Endothelial cell of umbilical vein (primary cell): ENCODE results near the gene SRD5A1. TPM values are rescaled to one million over a fixed set of nuclear protein-coding genes. Genes with fewer than 3 reads are reported as not detected.

Source experiments
- BruUV-seq: library from RNA; stranded (reverse); fragments of 400-500 nt; replicated peaks from 2 replicates; lab custom pipeline; 2021; lab: Mats Ljungman, UMichigan
- CTCF ChIA-PET: fragments of 300-600, 350-600 bp; sonication (Branson Sonifier 250); formaldehyde crosslinking; loops from one replicate; lab custom pipeline; 2021; ENCODE audit warnings: antibody characterized with exemption, inconsistent platforms; lab: Charles Lee
- POLR2A ChIA-PET: fragments of 300-600, 350-600 bp; sonication (Branson Sonifier 250); formaldehyde crosslinking; loops from one replicate; lab custom pipeline; 2021; ENCODE audit warnings: antibody characterized with exemption, inconsistent platforms; lab: Charles Lee
- DNase-seq: peaks from one replicate; pipeline ENCODE4 v3.0.0-alpha.2; 2011; ENCODE audit warnings: low read depth, low spot score
- FAIRE-seq: peaks from 2 replicates; lab custom pipeline; 2011; peaks lifted over from hg19 to GRCh38; lab: Jason Lieb, UNC
- H2AFZ ChIP-seq: 2 replicates; pipeline ENCODE4 v1.6.0; 2012; ENCODE audit warnings: low read depth, low read length, control low read depth, inconsistent platforms
- H3K27ac ChIP-seq: 2 replicates; pipeline ENCODE4 v1.5.1; 2011; ENCODE audit warnings: low read depth, mild to moderate bottlenecking, control low read depth, low read length, moderate library complexity; ENCODE audit not compliant: insufficient read depth
- H3K27me3 ChIP-seq, 2 experiments: 2 replicates each; pipeline versions ENCODE4 v1.6.0 to v1.6.1; 2011; ENCODE audit warnings: low read length in 2 of 2, mixed read lengths in 1 of 2; ENCODE audit not compliant: control insufficient read depth in 2 of 2, insufficient read depth in 2 of 2
- H3K36me3 ChIP-seq, 2 experiments: 2 replicates in 1 of 2; 3 replicates in 1 of 2; pipeline ENCODE4 v1.5.1; 2011; ENCODE audit warnings: low read length in 2 of 2, mild to moderate bottlenecking in 1 of 2, moderate library complexity in 1 of 2; ENCODE audit not compliant: control insufficient read depth in 2 of 2, insufficient read depth in 2 of 2; ENCODE audit errors: extremely low read depth in 1 of 2
- H3K4me1 ChIP-seq: 3 replicates; pipeline ENCODE4 v1.5.1; 2011; ENCODE audit warnings: mild to moderate bottlenecking, low read length; ENCODE audit not compliant: control insufficient read depth, insufficient read depth; ENCODE audit errors: extremely low read depth
- H3K4me2 ChIP-seq: 2 replicates; pipeline ENCODE4 v1.6.1; 2011; ENCODE audit warnings: low read length, control low read depth, mixed read lengths; ENCODE audit not compliant: insufficient read depth
- H3K4me3 ChIP-seq, 3 experiments: fragments of 200-600 bp in 1 of 3; sonication (generic), shearing (Covaris generic) in 1 of 3; replicated peaks in 1 of 3; 2 replicates each; pipeline ENCODE4 v1.5.1; 2011 to 2016; ENCODE audit warnings: control low read depth in 3 of 3, low read length in 3 of 3, mild to moderate bottlenecking in 2 of 3, inconsistent platforms in 1 of 3, low read depth in 1 of 3, moderate library complexity in 1 of 3; ENCODE audit not compliant: insufficient read depth in 1 of 3
- H3K79me2 ChIP-seq: 2 replicates; pipeline ENCODE4 v1.6.0; 2012; ENCODE audit warnings: low read length, inconsistent platforms; ENCODE audit not compliant: control insufficient read depth, insufficient read depth
- H3K9ac ChIP-seq: replicated peaks from 2 replicates; pipeline ENCODE3; 2011; ENCODE audit warnings: low read length, control low read depth; ENCODE audit not compliant: insufficient read depth; ENCODE audit errors: extremely low read depth
- H3K9me1 ChIP-seq: replicated peaks from 3 replicates; pipeline ENCODE4 v1.6.0; 2011; ENCODE audit warnings: mild to moderate bottlenecking, low read length; ENCODE audit not compliant: control insufficient read depth, insufficient read depth; ENCODE audit errors: extremely low read depth
- H3K9me3 ChIP-seq: replicated peaks from 2 replicates; pipeline ENCODE4 v1.5.1; 2012; ENCODE audit warnings: low read length, inconsistent platforms; ENCODE audit not compliant: control insufficient read depth, insufficient read depth
- H4K20me1 ChIP-seq: replicated peaks from 2 replicates; pipeline ENCODE3; 2011; ENCODE audit warnings: mild to moderate bottlenecking, low read length; ENCODE audit not compliant: control insufficient read depth, insufficient read depth; ENCODE audit errors: extremely low read depth
- EZH2 ChIP-seq: IDR thresholded peaks from 2 replicates; pipeline ENCODE4 v1.6.1; 2012; ENCODE audit warnings: borderline replicate concordance, low read depth, mild to moderate bottlenecking, moderate library complexity, low read length, inconsistent platforms; ENCODE audit not compliant: severe bottlenecking
- FOS ChIP-seq: IDR thresholded peaks from 2 replicates; pipeline ENCODE4 v1.6.1; 2011; ENCODE audit warnings: mild to moderate bottlenecking, low read length, moderate library complexity, borderline replicate concordance; ENCODE audit not compliant: insufficient read depth
- GATA2 ChIP-seq: IDR thresholded peaks from 2 replicates; pipeline ENCODE4 v1.7.0; 2011; ENCODE audit warnings: low read depth, mild to moderate bottlenecking, moderate library complexity, mixed read lengths, low read length; ENCODE audit not compliant: insufficient read length, insufficient read depth
- JUN ChIP-seq: IDR thresholded peaks from 2 replicates; pipeline ENCODE4 v1.6.1; 2011; ENCODE audit warnings: borderline replicate concordance, low read depth; ENCODE audit not compliant: insufficient read length, insufficient read depth
- MYC ChIP-seq: IDR thresholded peaks from one replicate; pipeline ENCODE4 v1.6.1; 2011; ENCODE audit warnings: mild to moderate bottlenecking, low read depth, low read length
- POLR2A ChIP-seq: IDR thresholded peaks from 2 replicates; pipeline ENCODE4 v1.6.1; 2012; ENCODE audit warnings: low read depth, mild to moderate bottlenecking, control low read depth, low read length
- POLR2AphosphoS5 ChIP-seq: IDR thresholded peaks from 2 replicates; pipeline ENCODE4 v1.6.1; 2012; ENCODE audit warnings: low read depth, mild to moderate bottlenecking, control low read depth, low read length, moderate library complexity; ENCODE audit not compliant: insufficient read depth
- dilution Hi-C: fragments of 300-500 bp; cut with MboI; formaldehyde crosslinking; loops from one replicate; pipeline ENCODE4 v1.15.0; 2019; ENCODE audit warnings: low sequenced_read_pairs; ENCODE audit not compliant: extremely low pct_ligation_motif_present
- intact Hi-C: fragments of 100-400 bp; cut with micrococcal nuclease; formaldehyde crosslinking; loops from one replicate; pipeline ENCODE4 v1.10.0; 2022
- polyA plus RNA-seq, 4 experiments: library from polyadenylated mRNA; depleted of rRNA in 3 of 4; stranded (reverse) in 3 of 4; unstranded in 1 of 4; fragments of >200 nt; gene quantifications; 2 replicates each; pipeline versions ENCODE4 v1.2.1 to v1.2.3, GENCODE V29; 2011 to 2012; ENCODE audit warnings: missing spikeins in 1 of 4
- total RNA-seq: library from RNA; stranded (reverse); gene quantifications from 2 replicates; pipeline ENCODE4 v1.2.3, GENCODE V29; 2021
- TF ChIP-seq, protein P1 (sequence below): IDR thresholded peaks from 2 replicates; pipeline ENCODE4 v1.6.1; 2011; ENCODE audit not compliant: insufficient read depth, insufficient read length
- TF ChIP-seq, protein P2 (sequence below), 2 donors: IDR thresholded peaks; 1 replicate in 1 of 2; 2 replicates in 1 of 2; pipeline ENCODE4 v1.5.1; 2011; ENCODE audit warnings: low read length in 2 of 2, mild to moderate bottlenecking in 2 of 2, moderate library complexity in 2 of 2, control low read depth in 1 of 2, inconsistent platforms in 1 of 2, low read depth in 1 of 2; ENCODE audit not compliant: insufficient read depth in 1 of 2; ENCODE audit errors: extremely low read depth in 1 of 2

Gene SRD5A1
- total and polyA plus RNA-seq, 2 donors (not counting 3 experiments of a cell fraction or from before 2014, with no cell fraction given) = 11.6 to 14.8 TPM

DNA sequence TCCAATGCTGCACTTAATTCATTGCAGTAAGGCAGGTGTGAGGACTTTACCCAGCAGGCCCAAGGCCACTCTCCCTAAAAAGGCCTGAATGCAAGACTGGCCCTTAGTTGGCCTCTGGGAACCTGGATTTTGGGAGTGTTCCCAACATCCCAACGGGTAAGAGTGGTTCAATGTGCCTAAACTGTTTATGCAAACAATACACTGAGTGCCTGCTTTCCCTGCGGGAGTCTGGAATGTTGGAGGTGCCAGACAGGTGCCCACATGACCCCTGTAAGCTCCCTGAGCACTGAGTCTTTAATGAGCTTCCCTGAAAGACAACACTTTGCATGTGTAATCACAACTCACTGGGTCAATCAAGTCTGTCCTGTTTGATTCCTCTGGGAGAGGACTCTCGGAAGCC lies 37.8 kb upstream of the SRD5A1 start:
- H3K4me2 ChIP-seq = no peak overlapping the region
- peaks cover 2% of the 10 kb centered on the region for H4K20me1 ChIP-seq
- TF ChIP-seq, protein P1, sequence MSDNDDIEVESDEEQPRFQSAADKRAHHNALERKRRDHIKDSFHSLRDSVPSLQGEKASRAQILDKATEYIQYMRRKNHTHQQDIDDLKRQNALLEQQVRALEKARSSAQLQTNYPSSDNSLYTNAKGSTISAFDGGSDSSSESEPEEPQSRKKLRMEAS = no peak
- no peak for TF ChIP-seq MYC
- intact Hi-C loops (no loop called here), dilution Hi-C loops (no loop called here)
- H3K4me3 ChIP-seq = no peak overlapping the region
- no peak for FAIRE-seq
- no peaks in the 10 kb centered on the region for H3K79me2 ChIP-seq
- CTCF ChIA-PET = interaction anchor here (1.6 kb wide), 1 partner anchor 13 kb away, joined by 6 read pairs; no protein-coding TSS in a partner anchor
- no peaks in the 10 kb centered on the region for H3K9me1 ChIP-seq
- POLR2A ChIA-PET = no interaction called here
- no peaks in the 10 kb centered on the region for H3K27me3 ChIP-seq
- H2AFZ ChIP-seq = no peak overlapping the region
- no peak for DNase-seq
- no peak overlapping the region for H3K27ac ChIP-seq
- H3K9ac ChIP-seq = no peak overlapping the region
- no peaks in the 10 kb centered on the region for H3K4me1 ChIP-seq
- no peaks in the 10 kb centered on the region for H3K9me3 ChIP-seq
- no TSS peak for BruUV-seq
- H3K36me3 ChIP-seq = peaks cover 16 to 20% of the 10 kb centered on the region in 2 experiments

DNA sequence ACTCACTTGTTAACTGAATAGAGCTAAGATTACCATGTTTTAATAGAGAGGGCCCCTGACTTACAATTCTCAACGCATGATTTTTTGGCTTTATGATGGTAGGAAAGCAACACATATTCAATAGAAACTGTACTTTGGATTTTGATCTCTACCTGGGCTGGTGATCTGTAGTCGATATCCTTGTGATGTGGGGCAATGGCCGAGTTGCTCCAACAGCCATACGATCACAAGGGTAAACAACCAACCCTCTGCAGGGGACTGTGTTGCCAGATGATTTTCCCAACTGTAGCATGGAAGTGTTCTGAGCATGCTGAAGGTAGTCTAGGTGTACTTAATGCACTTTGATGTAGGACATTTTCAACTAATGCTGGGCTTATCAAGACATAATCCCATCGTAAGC lies 36.9 kb upstream of the SRD5A1 start:
- no peaks in the 10 kb centered on the region for H3K27me3 ChIP-seq
- H3K4me1 ChIP-seq = no peaks in the 10 kb centered on the region
- dilution Hi-C loops = no loop called here
- H3K4me2 ChIP-seq = no peak overlapping the region
- CTCF ChIA-PET = interaction anchor here (0.6 to 1.0 kb wide), 2 partner anchors 14 to 149 kb away, joined by 3 read pairs; no protein-coding TSS in a partner anchor
- no peak for FAIRE-seq
- H3K9me3 ChIP-seq = no peaks in the 10 kb centered on the region
- TF ChIP-seq EZH2 = no peak
- TF ChIP-seq MYC = no peak
- TF ChIP-seq, protein P1 = no peak
- no peak for TF ChIP-seq JUN
- no peak for TF ChIP-seq FOS
- TF ChIP-seq, protein P2, sequence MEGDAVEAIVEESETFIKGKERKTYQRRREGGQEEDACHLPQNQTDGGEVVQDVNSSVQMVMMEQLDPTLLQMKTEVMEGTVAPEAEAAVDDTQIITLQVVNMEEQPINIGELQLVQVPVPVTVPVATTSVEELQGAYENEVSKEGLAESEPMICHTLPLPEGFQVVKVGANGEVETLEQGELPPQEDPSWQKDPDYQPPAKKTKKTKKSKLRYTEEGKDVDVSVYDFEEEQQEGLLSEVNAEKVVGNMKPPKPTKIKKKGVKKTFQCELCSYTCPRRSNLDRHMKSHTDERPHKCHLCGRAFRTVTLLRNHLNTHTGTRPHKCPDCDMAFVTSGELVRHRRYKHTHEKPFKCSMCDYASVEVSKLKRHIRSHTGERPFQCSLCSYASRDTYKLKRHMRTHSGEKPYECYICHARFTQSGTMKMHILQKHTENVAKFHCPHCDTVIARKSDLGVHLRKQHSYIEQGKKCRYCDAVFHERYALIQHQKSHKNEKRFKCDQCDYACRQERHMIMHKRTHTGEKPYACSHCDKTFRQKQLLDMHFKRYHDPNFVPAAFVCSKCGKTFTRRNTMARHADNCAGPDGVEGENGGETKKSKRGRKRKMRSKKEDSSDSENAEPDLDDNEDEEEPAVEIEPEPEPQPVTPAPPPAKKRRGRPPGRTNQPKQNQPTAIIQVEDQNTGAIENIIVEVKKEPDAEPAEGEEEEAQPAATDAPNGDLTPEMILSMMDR (IDR thresholded peaks at IDR 0.05; ENCODE audit: extremely low read depth in 1 of 2, insufficient read depth in 1 of 2, low read depth in 1 of 2, low read length in 2 of 2) = no peak
- no peak for TF ChIP-seq POLR2A
- TF ChIP-seq POLR2AphosphoS5 = no peak
- no peak for TF ChIP-seq GATA2
- H4K20me1 ChIP-seq = peaks cover 2% of the 10 kb centered on the region
- no peak overlapping the region for H3K27ac ChIP-seq
- no peak overlapping the region for H3K4me3 ChIP-seq
- no peak overlapping the region for H3K9ac ChIP-seq
- no TSS peak for BruUV-seq
- H3K36me3 ChIP-seq = peaks cover 19 to 24% of the 10 kb centered on the region in 2 experiments
- DNase-seq = no peak
- no peaks in the 10 kb centered on the region for H3K9me1 ChIP-seq
- intact Hi-C loops = no loop called here
- no peaks in the 10 kb centered on the region for H3K79me2 ChIP-seq
- no peak overlapping the region for H2AFZ ChIP-seq
- POLR2A ChIA-PET = no interaction called here
